Lower leg skin (tissue), 3 donors: ENCODE results near the gene GPR37.

Source experiments
- POLR2A ChIP-seq, 2 donors: fragments of 450-650 bp; IDR thresholded peaks; one replicate each; pipeline ENCODE4 v1.6.1; 2016 to 2017; ENCODE audit warnings: antibody characterized with exemption in 2 of 2, mild to moderate bottlenecking in 1 of 2, moderate library complexity in 1 of 2
- TF ChIP-seq, protein P1 (sequence below), 3 donors: fragments of 450-650 bp; IDR thresholded peaks; one replicate each; pipeline ENCODE4 v1.5.1; 2016; ENCODE audit warnings: antibody characterized with exemption in 3 of 3, mild to moderate bottlenecking in 3 of 3, moderate library complexity in 2 of 3

DNA sequence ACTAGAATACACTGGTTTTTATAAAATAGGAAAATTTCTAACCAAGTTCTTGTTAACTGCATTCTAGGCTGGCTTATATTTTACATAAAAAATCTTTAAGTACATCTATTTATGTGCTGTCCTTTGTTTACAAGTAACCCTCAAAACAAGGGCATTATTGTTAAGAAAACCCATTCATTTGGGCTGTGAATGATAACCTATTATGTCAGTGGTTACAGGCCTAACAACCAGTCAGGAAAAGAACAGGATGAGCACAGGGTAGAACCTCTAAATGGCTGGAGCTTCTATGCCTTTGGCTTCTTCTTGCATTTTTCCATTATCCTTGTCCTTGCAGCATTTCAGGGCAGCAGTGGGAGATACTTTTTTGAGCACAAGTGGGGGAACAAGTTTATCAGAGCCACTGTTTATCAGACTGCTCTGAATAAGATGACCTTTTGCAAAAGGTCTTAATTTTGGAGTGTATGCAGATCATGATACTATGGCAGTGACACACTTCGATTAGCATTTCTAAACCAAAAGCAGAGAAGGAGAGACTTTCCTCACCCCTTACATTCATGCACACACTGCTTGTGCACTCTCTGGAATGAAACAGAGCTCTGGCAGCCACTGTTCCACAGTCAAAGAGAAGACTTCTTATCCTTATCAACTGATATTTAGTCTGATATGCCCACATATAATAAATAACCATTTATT lies 10.9 kb downstream of the GPR37 start:
- TF ChIP-seq, protein P1, sequence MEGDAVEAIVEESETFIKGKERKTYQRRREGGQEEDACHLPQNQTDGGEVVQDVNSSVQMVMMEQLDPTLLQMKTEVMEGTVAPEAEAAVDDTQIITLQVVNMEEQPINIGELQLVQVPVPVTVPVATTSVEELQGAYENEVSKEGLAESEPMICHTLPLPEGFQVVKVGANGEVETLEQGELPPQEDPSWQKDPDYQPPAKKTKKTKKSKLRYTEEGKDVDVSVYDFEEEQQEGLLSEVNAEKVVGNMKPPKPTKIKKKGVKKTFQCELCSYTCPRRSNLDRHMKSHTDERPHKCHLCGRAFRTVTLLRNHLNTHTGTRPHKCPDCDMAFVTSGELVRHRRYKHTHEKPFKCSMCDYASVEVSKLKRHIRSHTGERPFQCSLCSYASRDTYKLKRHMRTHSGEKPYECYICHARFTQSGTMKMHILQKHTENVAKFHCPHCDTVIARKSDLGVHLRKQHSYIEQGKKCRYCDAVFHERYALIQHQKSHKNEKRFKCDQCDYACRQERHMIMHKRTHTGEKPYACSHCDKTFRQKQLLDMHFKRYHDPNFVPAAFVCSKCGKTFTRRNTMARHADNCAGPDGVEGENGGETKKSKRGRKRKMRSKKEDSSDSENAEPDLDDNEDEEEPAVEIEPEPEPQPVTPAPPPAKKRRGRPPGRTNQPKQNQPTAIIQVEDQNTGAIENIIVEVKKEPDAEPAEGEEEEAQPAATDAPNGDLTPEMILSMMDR (IDR thresholded peaks at IDR 0.05), result no peak
- no peak for TF ChIP-seq POLR2A (IDR thresholded peaks at IDR 0.05)
